Endothelial cell of umbilical vein (primary cell): ENCODE results near the gene RHOF. TPM values are rescaled to one million over a fixed set of nuclear protein-coding genes. Genes with fewer than 3 reads are reported as not detected.

Source experiments
- BruUV-seq: library from RNA; stranded (reverse); fragments of 400-500 nt; replicated peaks from 2 replicates; lab custom pipeline; 2021; lab: Mats Ljungman, UMichigan
- CTCF ChIA-PET: fragments of 300-600, 350-600 bp; sonication (Branson Sonifier 250); formaldehyde crosslinking; loops from one replicate; lab custom pipeline; 2021; ENCODE audit warnings: antibody characterized with exemption, inconsistent platforms; lab: Charles Lee
- POLR2A ChIA-PET: fragments of 300-600, 350-600 bp; sonication (Branson Sonifier 250); formaldehyde crosslinking; loops from one replicate; lab custom pipeline; 2021; ENCODE audit warnings: antibody characterized with exemption, inconsistent platforms; lab: Charles Lee
- DNase-seq: peaks from one replicate; pipeline ENCODE4 v3.0.0-alpha.2; 2011; ENCODE audit warnings: low read depth, low spot score
- FAIRE-seq: peaks from 2 replicates; lab custom pipeline; 2011; peaks lifted over from hg19 to GRCh38; lab: Jason Lieb, UNC
- H2AFZ ChIP-seq: 2 replicates; pipeline ENCODE4 v1.6.0; 2012; ENCODE audit warnings: low read depth, low read length, control low read depth, inconsistent platforms
- H3K27ac ChIP-seq: 2 replicates; pipeline ENCODE4 v1.5.1; 2011; ENCODE audit warnings: low read depth, mild to moderate bottlenecking, control low read depth, low read length, moderate library complexity; ENCODE audit not compliant: insufficient read depth
- H3K27me3 ChIP-seq, 2 experiments: 2 replicates each; pipeline versions ENCODE4 v1.6.0 to v1.6.1; 2011; ENCODE audit warnings: low read length in 2 of 2, mixed read lengths in 1 of 2; ENCODE audit not compliant: control insufficient read depth in 2 of 2, insufficient read depth in 2 of 2
- H3K36me3 ChIP-seq, 2 experiments: 2 replicates in 1 of 2; 3 replicates in 1 of 2; pipeline ENCODE4 v1.5.1; 2011; ENCODE audit warnings: low read length in 2 of 2, mild to moderate bottlenecking in 1 of 2, moderate library complexity in 1 of 2; ENCODE audit not compliant: control insufficient read depth in 2 of 2, insufficient read depth in 2 of 2; ENCODE audit errors: extremely low read depth in 1 of 2
- H3K4me1 ChIP-seq: 3 replicates; pipeline ENCODE4 v1.5.1; 2011; ENCODE audit warnings: mild to moderate bottlenecking, low read length; ENCODE audit not compliant: control insufficient read depth, insufficient read depth; ENCODE audit errors: extremely low read depth
- H3K4me2 ChIP-seq: 2 replicates; pipeline ENCODE4 v1.6.1; 2011; ENCODE audit warnings: low read length, control low read depth, mixed read lengths; ENCODE audit not compliant: insufficient read depth
- H3K4me3 ChIP-seq, 3 experiments: fragments of 200-600 bp in 1 of 3; sonication (generic), shearing (Covaris generic) in 1 of 3; replicated peaks in 1 of 3; 2 replicates each; pipeline ENCODE4 v1.5.1; 2011 to 2016; ENCODE audit warnings: control low read depth in 3 of 3, low read length in 3 of 3, mild to moderate bottlenecking in 2 of 3, inconsistent platforms in 1 of 3, low read depth in 1 of 3, moderate library complexity in 1 of 3; ENCODE audit not compliant: insufficient read depth in 1 of 3
- H3K79me2 ChIP-seq: 2 replicates; pipeline ENCODE4 v1.6.0; 2012; ENCODE audit warnings: low read length, inconsistent platforms; ENCODE audit not compliant: control insufficient read depth, insufficient read depth
- H3K9ac ChIP-seq: replicated peaks from 2 replicates; pipeline ENCODE3; 2011; ENCODE audit warnings: low read length, control low read depth; ENCODE audit not compliant: insufficient read depth; ENCODE audit errors: extremely low read depth
- H3K9me1 ChIP-seq: replicated peaks from 3 replicates; pipeline ENCODE4 v1.6.0; 2011; ENCODE audit warnings: mild to moderate bottlenecking, low read length; ENCODE audit not compliant: control insufficient read depth, insufficient read depth; ENCODE audit errors: extremely low read depth
- H3K9me3 ChIP-seq: replicated peaks from 2 replicates; pipeline ENCODE4 v1.5.1; 2012; ENCODE audit warnings: low read length, inconsistent platforms; ENCODE audit not compliant: control insufficient read depth, insufficient read depth
- H4K20me1 ChIP-seq: replicated peaks from 2 replicates; pipeline ENCODE3; 2011; ENCODE audit warnings: mild to moderate bottlenecking, low read length; ENCODE audit not compliant: control insufficient read depth, insufficient read depth; ENCODE audit errors: extremely low read depth
- CTCF ChIP-seq, 2 donors: IDR thresholded peaks; 1 replicate in 1 of 2; 2 replicates in 1 of 2; pipeline ENCODE4 v1.5.1; 2011; ENCODE audit warnings: low read length in 2 of 2, mild to moderate bottlenecking in 2 of 2, moderate library complexity in 2 of 2, control low read depth in 1 of 2, inconsistent platforms in 1 of 2, low read depth in 1 of 2; ENCODE audit not compliant: insufficient read depth in 1 of 2; ENCODE audit errors: extremely low read depth in 1 of 2
- EZH2 ChIP-seq: IDR thresholded peaks from 2 replicates; pipeline ENCODE4 v1.6.1; 2012; ENCODE audit warnings: borderline replicate concordance, low read depth, mild to moderate bottlenecking, moderate library complexity, low read length, inconsistent platforms; ENCODE audit not compliant: severe bottlenecking
- MAX ChIP-seq: IDR thresholded peaks from 2 replicates; pipeline ENCODE4 v1.6.1; 2011; ENCODE audit not compliant: insufficient read depth, insufficient read length
- POLR2AphosphoS5 ChIP-seq: IDR thresholded peaks from 2 replicates; pipeline ENCODE4 v1.6.1; 2012; ENCODE audit warnings: low read depth, mild to moderate bottlenecking, control low read depth, low read length, moderate library complexity; ENCODE audit not compliant: insufficient read depth
- dilution Hi-C: fragments of 300-500 bp; cut with MboI; formaldehyde crosslinking; loops from one replicate; pipeline ENCODE4 v1.15.0; 2019; ENCODE audit warnings: low sequenced_read_pairs; ENCODE audit not compliant: extremely low pct_ligation_motif_present
- intact Hi-C: fragments of 100-400 bp; cut with micrococcal nuclease; formaldehyde crosslinking; loops from one replicate; pipeline ENCODE4 v1.10.0; 2022
- polyA plus RNA-seq, 4 experiments: library from polyadenylated mRNA; depleted of rRNA in 3 of 4; stranded (reverse) in 3 of 4; unstranded in 1 of 4; fragments of >200 nt; gene quantifications; 2 replicates each; pipeline versions ENCODE4 v1.2.1 to v1.2.3, GENCODE V29; 2011 to 2012; ENCODE audit warnings: missing spikeins in 1 of 4
- total RNA-seq: library from RNA; stranded (reverse); gene quantifications from 2 replicates; pipeline ENCODE4 v1.2.3, GENCODE V29; 2021

The RHOF gene
- total and polyA plus RNA-seq, 2 donors (not counting 3 experiments of a cell fraction or from before 2014, with no cell fraction given), result 9.3 to 22.3 TPM

DNA sequence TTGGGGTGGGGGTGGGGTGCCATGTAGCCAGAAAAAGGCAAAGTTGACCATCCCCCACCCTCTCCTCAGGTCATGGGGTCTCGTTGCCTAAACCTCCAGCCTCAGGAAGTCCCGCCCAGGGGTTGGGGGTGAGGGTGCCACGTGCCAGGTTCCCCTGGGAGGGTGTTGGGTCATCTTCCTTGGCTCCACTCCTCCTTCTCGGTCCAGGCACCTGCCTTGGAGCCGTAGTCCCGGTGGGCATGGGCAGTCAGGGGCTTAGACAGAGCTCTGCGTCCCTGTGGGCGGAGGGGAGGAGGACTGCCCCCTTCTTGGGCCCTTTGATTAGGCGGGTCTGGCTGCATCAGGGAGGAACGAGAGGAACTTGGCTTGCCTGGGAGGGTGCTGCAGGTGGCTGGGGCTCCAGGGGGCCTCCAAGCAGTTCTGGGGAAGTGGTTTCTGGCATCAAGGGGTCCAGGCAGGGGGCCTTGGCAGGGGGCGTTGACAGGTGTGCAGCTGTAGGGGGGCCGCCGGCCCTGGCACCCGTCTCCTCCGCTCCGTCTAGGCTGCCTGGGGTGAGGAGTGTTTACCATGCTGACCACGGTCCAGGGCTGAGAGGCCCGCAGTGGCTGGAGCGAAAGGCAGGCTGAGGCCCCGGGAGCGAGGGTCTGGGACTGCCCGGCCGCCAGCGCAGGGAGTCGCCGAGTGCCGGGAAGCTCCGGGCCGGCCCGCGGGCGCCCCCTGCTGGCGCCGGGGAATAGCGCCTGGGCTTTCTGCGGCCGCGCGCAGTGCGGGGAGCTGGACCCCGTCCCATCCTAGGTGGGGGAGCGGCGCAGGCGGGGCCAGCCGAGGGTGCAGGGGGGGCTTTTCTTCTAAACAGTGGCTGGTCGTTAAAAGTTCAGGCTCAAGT is 18.2 kb upstream of the RHOF start:
- peaks cover 7 to 43% of the 10 kb centered on the region in 2 experiments for H3K36me3 ChIP-seq
- FAIRE-seq, result peak; percentile 12
- ChIA-PET CTCF (interaction anchor here (0.6 to 12.8 kb wide), 34 partner anchors 12 to 423 kb away, joined by 3 to 774 read pairs (median 4); partner anchors contain the start of genes CFAP251, PSMD9, RHOF and SETD1B), POLR2A (interaction anchor here (2.4 to 2.5 kb wide), 2 partner anchors 10 to 16 kb away, joined by 20 to 37 read pairs; partner anchors contain the start of gene RHOF)
- H3K4me3 ChIP-seq, result peak overlapping the region in 2 of 3 experiments; percentile 49
- TF ChIP-seq CTCF (IDR thresholded peaks at IDR 0.05; ENCODE audit: extremely low read depth in 1 of 2, insufficient read depth in 1 of 2, low read depth in 1 of 2, low read length in 2 of 2) (peak; percentile 89 to 94), MAX (no peak), POLR2AphosphoS5 (no peak), EZH2 (no peak)
- peak; percentile 67 for DNase-seq
- dilution Hi-C loops, result no loop called here
- no peaks in the 10 kb centered on the region for H3K9me1 ChIP-seq
- no peaks in the 10 kb centered on the region for H3K27me3 ChIP-seq
- H3K9ac ChIP-seq, result peak overlapping the region; percentile 19
- no peak overlapping the region for H2AFZ ChIP-seq
- BruUV-seq, result no TSS peak
- H3K27ac ChIP-seq, result no peak overlapping the region
- H4K20me1 ChIP-seq, result no peaks in the 10 kb centered on the region
- H3K79me2 ChIP-seq, result peaks cover 72% of the 10 kb centered on the region
- no peaks in the 10 kb centered on the region for H3K9me3 ChIP-seq
- peak overlapping the region; percentile 47 for H3K4me2 ChIP-seq
- H3K4me1 ChIP-seq, result peaks cover 27% of the 10 kb centered on the region
- intact Hi-C loops, result loop anchor here (1.0 to 2.0 kb wide), 5 partner anchors 7 to 114 kb away; partner anchors contain the start of genes PSMD9 and SETD1B
